ENCODE results near the gene DENND1A.

- no peak for TF ChIP-seq CTCF (IDR thresholded peaks at IDR 0.05)
- no peak for TF ChIP-seq POLR2A (IDR thresholded peaks at IDR 0.05)
Observed at GRCh38 chr9:123457583-123457982, 472.3 kb downstream of the DENND1A start.

All from right lobe of liver (tissue), 4 donors.